ENCODE measurements around the gene KDM4B.

DNA sequence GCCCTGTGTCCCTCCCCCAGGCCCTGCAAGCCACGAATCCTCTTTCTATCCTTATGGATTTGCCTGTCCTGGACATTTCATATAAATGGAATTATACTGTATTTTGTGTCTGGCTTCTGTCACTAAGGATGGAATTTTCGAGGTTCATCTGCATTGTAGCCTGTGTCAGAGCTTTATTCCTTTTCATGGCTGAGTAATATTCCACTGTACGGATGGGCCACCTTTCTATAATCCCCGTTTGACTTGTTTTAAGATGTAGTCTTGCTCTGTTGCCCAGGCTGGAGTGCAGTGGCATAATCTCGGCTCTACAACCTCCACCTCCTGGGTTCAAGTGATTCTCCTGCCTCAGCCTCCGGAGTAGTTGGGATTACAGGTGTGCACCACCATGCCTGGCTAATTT is 3.9 kb upstream of the KDM4B start:
- no peak for TF ChIP-seq POLR2A (IDR thresholded peaks at IDR 0.05; ENCODE audit: low read depth)
- TF ChIP-seq, protein P1, sequence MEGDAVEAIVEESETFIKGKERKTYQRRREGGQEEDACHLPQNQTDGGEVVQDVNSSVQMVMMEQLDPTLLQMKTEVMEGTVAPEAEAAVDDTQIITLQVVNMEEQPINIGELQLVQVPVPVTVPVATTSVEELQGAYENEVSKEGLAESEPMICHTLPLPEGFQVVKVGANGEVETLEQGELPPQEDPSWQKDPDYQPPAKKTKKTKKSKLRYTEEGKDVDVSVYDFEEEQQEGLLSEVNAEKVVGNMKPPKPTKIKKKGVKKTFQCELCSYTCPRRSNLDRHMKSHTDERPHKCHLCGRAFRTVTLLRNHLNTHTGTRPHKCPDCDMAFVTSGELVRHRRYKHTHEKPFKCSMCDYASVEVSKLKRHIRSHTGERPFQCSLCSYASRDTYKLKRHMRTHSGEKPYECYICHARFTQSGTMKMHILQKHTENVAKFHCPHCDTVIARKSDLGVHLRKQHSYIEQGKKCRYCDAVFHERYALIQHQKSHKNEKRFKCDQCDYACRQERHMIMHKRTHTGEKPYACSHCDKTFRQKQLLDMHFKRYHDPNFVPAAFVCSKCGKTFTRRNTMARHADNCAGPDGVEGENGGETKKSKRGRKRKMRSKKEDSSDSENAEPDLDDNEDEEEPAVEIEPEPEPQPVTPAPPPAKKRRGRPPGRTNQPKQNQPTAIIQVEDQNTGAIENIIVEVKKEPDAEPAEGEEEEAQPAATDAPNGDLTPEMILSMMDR (IDR thresholded peaks at IDR 0.05): no peak
- no peak for TF ChIP-seq EP300 (IDR thresholded peaks at IDR 0.05)
- TF ChIP-seq POLR2AphosphoS5 (IDR thresholded peaks at IDR 0.05): no peak

Measured in esophagus muscularis mucosa (tissue), 4 donors.